Astrocyte (in vitro differentiated cells and primary cell): ENCODE results near the gene CES5A. TPM values are rescaled to one million over a fixed set of nuclear protein-coding genes. Genes with fewer than 3 reads are reported as not detected.

Source experiments
- DNase-seq: peaks from one replicate; pipeline ENCODE4 v3.0.0-alpha.2; 2010; ENCODE audit warnings: low read depth
- FAIRE-seq: peaks from 2 replicates; lab custom pipeline; 2011; peaks lifted over from hg19 to GRCh38; lab: Jason Lieb, UNC
- H2AFZ ChIP-seq: 2 replicates; pipeline ENCODE4 v1.6.0; 2012; ENCODE audit warnings: low read depth, low read length, inconsistent platforms
- H3K27ac ChIP-seq: 2 replicates; pipeline ENCODE4 v1.5.1; 2011; ENCODE audit warnings: low read depth, low read length, inconsistent platforms
- H3K27me3 ChIP-seq: 2 replicates; pipeline ENCODE4 v1.6.0; 2011; ENCODE audit warnings: low read length, inconsistent platforms; ENCODE audit not compliant: insufficient read depth
- H3K36me3 ChIP-seq: 2 replicates; pipeline ENCODE4 v1.5.1; 2011; ENCODE audit warnings: low read length, inconsistent platforms; ENCODE audit not compliant: insufficient read depth
- H3K4me1 ChIP-seq: 2 replicates; pipeline ENCODE4 v1.5.1; 2011; ENCODE audit warnings: low read length, inconsistent platforms; ENCODE audit not compliant: insufficient read depth
- H3K4me2 ChIP-seq: 2 replicates; pipeline ENCODE4 v1.6.0; 2012; ENCODE audit warnings: low read length, inconsistent platforms
- H3K4me3 ChIP-seq: 2 replicates; pipeline ENCODE4 v1.5.1; 2011; ENCODE audit warnings: low read depth, mild to moderate bottlenecking, low read length, inconsistent platforms; ENCODE audit not compliant: insufficient read depth
- H3K79me2 ChIP-seq: 2 replicates; pipeline ENCODE4 v1.6.0; 2012; ENCODE audit warnings: mild to moderate bottlenecking, low read length, inconsistent platforms; ENCODE audit not compliant: insufficient read depth
- H3K9ac ChIP-seq: 2 replicates; pipeline ENCODE4 v1.6.0; 2012; ENCODE audit warnings: mild to moderate bottlenecking, low read length, inconsistent platforms
- H3K9me3 ChIP-seq: 2 replicates; pipeline ENCODE4 v1.5.1; 2012; ENCODE audit warnings: low read depth, mild to moderate bottlenecking, low read length, inconsistent platforms; ENCODE audit not compliant: insufficient read depth
- H4K20me1 ChIP-seq: 2 replicates; pipeline ENCODE4 v1.6.0; 2012; ENCODE audit warnings: low read length, inconsistent platforms; ENCODE audit not compliant: insufficient read depth
- H3K27ac Mint-ChIP-seq: one replicate; pipeline ENCODE4 v1.8.0; 2021; ENCODE audit warnings: mild to moderate bottlenecking, mixed read lengths; ENCODE audit not compliant: unreplicated experiment
- H3K27me3 Mint-ChIP-seq: one replicate; pipeline ENCODE4 v1.8.0; 2021; ENCODE audit warnings: low read depth, mixed read lengths; ENCODE audit not compliant: unreplicated experiment
- H3K36me3 Mint-ChIP-seq: one replicate; pipeline ENCODE4 v1.8.0; 2021; ENCODE audit warnings: low read depth, mixed read lengths; ENCODE audit not compliant: unreplicated experiment
- H3K4me1 Mint-ChIP-seq: one replicate; pipeline ENCODE4 v1.8.0; 2021; ENCODE audit warnings: low read depth, mixed read lengths; ENCODE audit not compliant: unreplicated experiment
- H3K4me3 Mint-ChIP-seq: one replicate; pipeline ENCODE4 v1.8.0; 2021; ENCODE audit warnings: mild to moderate bottlenecking, moderate library complexity, mixed read lengths; ENCODE audit not compliant: unreplicated experiment
- H3K9me3 Mint-ChIP-seq: one replicate; pipeline ENCODE4 v1.8.0; 2021; ENCODE audit warnings: mild to moderate bottlenecking, mixed read lengths; ENCODE audit not compliant: unreplicated experiment
- EZH2 ChIP-seq: IDR thresholded peaks from 2 replicates; pipeline ENCODE4 v1.6.1; 2012; ENCODE audit warnings: mild to moderate bottlenecking, low read length, inconsistent platforms; ENCODE audit not compliant: insufficient read depth
- total RNA-seq: library from RNA; stranded (reverse); gene quantifications from 2 replicates; pipeline ENCODE4 v1.2.1, GENCODE V29; 2021
- TF ChIP-seq, protein P1 (sequence below): IDR thresholded peaks from 2 replicates; pipeline ENCODE4 v1.5.1; 2011; ENCODE audit warnings: low read depth, mild to moderate bottlenecking, inconsistent platforms, low read length, moderate library complexity; ENCODE audit not compliant: insufficient read depth

Gene CES5A
- total RNA-seq, 1 donor from 2014 or later = not detected

DNA sequence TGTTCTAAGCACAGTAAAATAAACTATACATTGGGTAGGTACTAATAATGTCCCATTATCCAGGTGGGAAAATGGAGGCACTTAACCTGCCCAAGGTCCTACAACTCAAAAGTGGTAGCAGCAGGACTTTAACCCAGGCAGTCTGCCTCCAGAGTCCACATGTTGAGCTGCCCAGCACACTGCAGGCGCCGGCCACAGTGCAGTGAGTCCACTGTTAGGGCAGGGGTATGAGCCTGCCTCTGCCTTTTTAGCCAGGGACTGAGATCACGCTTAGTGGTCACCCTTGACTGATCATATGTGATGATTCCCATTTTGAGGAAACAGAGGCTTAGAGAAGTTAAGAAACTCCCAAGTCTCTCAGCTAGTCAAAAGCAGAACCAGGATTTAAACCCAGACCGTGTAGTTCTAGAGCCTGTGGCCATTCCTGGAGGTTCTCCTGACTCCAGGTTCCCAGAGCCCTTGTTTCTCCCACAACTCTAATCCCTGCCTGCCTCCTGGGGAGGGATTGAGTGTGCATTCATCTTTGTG, 50.6 kb downstream of the CES5A start:
- no peak overlapping the region for H3K27ac Mint-ChIP-seq
- DNase-seq = no peak
- Histone ChIP-seq H3K9me3 (peaks cover 7% of the 10 kb centered on the region), H3K27ac (no peak overlapping the region), H3K36me3 (no peaks in the 10 kb centered on the region), H3K27me3 (no peaks in the 10 kb centered on the region), H3K79me2 (no peaks in the 10 kb centered on the region), H3K9ac (no peak overlapping the region), H3K4me3 (no peak overlapping the region), H2AFZ (no peak overlapping the region), H3K4me2 (no peak overlapping the region), H4K20me1 (no peaks in the 10 kb centered on the region), H3K4me1 (no peaks in the 10 kb centered on the region)
- no peaks in the 10 kb centered on the region for H3K4me1 Mint-ChIP-seq
- TF ChIP-seq EZH2 = no peak
- TF ChIP-seq, protein P1, sequence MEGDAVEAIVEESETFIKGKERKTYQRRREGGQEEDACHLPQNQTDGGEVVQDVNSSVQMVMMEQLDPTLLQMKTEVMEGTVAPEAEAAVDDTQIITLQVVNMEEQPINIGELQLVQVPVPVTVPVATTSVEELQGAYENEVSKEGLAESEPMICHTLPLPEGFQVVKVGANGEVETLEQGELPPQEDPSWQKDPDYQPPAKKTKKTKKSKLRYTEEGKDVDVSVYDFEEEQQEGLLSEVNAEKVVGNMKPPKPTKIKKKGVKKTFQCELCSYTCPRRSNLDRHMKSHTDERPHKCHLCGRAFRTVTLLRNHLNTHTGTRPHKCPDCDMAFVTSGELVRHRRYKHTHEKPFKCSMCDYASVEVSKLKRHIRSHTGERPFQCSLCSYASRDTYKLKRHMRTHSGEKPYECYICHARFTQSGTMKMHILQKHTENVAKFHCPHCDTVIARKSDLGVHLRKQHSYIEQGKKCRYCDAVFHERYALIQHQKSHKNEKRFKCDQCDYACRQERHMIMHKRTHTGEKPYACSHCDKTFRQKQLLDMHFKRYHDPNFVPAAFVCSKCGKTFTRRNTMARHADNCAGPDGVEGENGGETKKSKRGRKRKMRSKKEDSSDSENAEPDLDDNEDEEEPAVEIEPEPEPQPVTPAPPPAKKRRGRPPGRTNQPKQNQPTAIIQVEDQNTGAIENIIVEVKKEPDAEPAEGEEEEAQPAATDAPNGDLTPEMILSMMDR = no peak
- no peaks in the 10 kb centered on the region for H3K36me3 Mint-ChIP-seq
- H3K4me3 Mint-ChIP-seq = no peak overlapping the region
- FAIRE-seq = no peak
- H3K27me3 Mint-ChIP-seq = peaks cover 55% of the 10 kb centered on the region
- H3K9me3 Mint-ChIP-seq = peaks cover 5% of the 10 kb centered on the region

DNA sequence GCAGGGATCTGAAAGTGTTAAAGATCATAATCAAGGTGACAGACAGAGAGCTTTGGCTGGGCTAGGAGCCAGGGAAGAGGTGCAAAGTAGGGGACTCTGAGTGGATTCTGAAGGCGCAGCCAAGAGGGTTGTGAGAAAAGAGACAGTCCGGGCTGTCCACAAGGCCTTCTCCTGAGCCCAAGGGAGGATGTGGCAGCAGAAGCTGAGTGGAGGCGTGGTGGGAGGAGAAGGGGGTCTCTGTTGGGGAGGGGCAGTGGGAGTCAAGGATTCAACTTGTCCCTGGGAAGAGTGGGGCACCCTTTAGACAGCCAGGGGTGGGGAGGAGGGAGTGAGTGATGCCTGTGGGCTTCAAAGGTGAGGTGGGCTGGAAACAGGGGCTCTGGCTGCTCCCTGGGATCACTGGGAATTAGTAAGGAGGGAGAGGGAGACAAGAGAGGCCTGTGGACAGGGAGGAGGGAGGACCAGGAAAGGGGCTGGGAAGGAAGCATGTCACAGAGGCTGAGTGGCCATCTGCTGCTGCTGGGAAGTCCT, 52.8 kb downstream of the CES5A start:
- FAIRE-seq (no peak), DNase-seq (no peak)
- no peaks in the 10 kb centered on the region for H3K27me3 ChIP-seq
- H3K4me3 ChIP-seq = no peak overlapping the region
- no peak overlapping the region for H2AFZ ChIP-seq
- Mint-ChIP-seq H3K36me3 (no peaks in the 10 kb centered on the region), H3K27ac (no peak overlapping the region), H3K27me3 (peaks cover 54% of the 10 kb centered on the region), H3K4me3 (no peak overlapping the region), H3K9me3 (peaks cover 5% of the 10 kb centered on the region), H3K4me1 (no peaks in the 10 kb centered on the region)
- H3K27ac ChIP-seq = no peak overlapping the region
- no peaks in the 10 kb centered on the region for H3K36me3 ChIP-seq
- no peak overlapping the region for H3K4me2 ChIP-seq
- no peaks in the 10 kb centered on the region for H4K20me1 ChIP-seq
- TF ChIP-seq EZH2 = no peak
- no peaks in the 10 kb centered on the region for H3K79me2 ChIP-seq
- H3K9ac ChIP-seq = no peak overlapping the region
- H3K4me1 ChIP-seq = no peaks in the 10 kb centered on the region
- H3K9me3 ChIP-seq = peaks cover 4% of the 10 kb centered on the region

DNA sequence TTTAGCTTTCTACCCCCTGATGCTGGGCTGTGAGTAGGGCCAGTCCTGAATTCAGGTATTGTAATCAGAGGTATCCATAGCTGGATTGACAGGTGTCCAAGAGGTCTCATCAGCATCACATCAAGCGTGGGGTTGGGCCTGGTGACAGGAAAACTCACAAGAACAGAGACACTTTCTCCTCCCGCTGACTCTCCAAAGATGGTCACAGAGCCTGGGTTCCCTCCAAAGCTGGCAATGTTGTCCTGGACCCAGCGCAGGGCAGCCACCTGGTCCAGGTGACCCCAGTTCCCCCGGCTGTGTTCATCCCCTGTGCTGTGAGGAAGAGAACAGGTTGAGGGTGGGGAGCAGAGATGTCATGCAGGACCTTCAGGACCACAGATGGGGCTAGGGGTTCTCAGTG, 54.0 kb downstream of the CES5A start:
- FAIRE-seq = no peak
- Histone ChIP-seq H3K79me2 (no peaks in the 10 kb centered on the region), H3K36me3 (no peaks in the 10 kb centered on the region)

More for the DNA sequence above, 54.0 kb downstream of the CES5A start:
- no peak for TF ChIP-seq EZH2
- no peak overlapping the region for H2AFZ ChIP-seq
- H4K20me1 ChIP-seq = no peaks in the 10 kb centered on the region
- no peaks in the 10 kb centered on the region for H3K36me3 Mint-ChIP-seq
- no peak overlapping the region for H3K4me3 Mint-ChIP-seq
- DNase-seq = no peak
- peaks cover 61% of the 10 kb centered on the region for H3K27me3 Mint-ChIP-seq
- H3K27ac Mint-ChIP-seq = no peak overlapping the region
- peaks cover 5% of the 10 kb centered on the region for H3K9me3 Mint-ChIP-seq
- H3K9me3 ChIP-seq = peaks cover 4% of the 10 kb centered on the region
- H3K4me3 ChIP-seq = no peak overlapping the region
- no peak overlapping the region for H3K9ac ChIP-seq
- no peaks in the 10 kb centered on the region for H3K27me3 ChIP-seq
- H3K27ac ChIP-seq = no peak overlapping the region
- H3K4me2 ChIP-seq = no peak overlapping the region
- H3K4me1 ChIP-seq = no peaks in the 10 kb centered on the region
- no peaks in the 10 kb centered on the region for H3K4me1 Mint-ChIP-seq
